ENCODE data around the gene ADAMTS12.

The ADAMTS12 gene

GRCh38 chr5:33842456-33842855, 49.3 kb downstream of the ADAMTS12 start:
- Histone ChIP-seq H3K4me1 (ENCODE audit: control insufficient read depth, insufficient read depth, low read length) (peaks cover 8% of the 10 kb centered on the region), H3K9me3 (ENCODE audit: control insufficient read depth, low read length) (no peaks in the 10 kb centered on the region), H3K4me3 (ENCODE audit: low read length) (no peak overlapping the region), H3K36me3 (ENCODE audit: control insufficient read depth, insufficient read depth, low read length, severe bottlenecking) (no peaks in the 10 kb centered on the region), H3K9ac (ENCODE audit: low read length) (no peak overlapping the region), H3K27me3 (replicated peaks; ENCODE audit: control insufficient read depth, insufficient read depth, low read length) (no peaks in the 10 kb centered on the region)
- DNase-seq (ENCODE audit: low read depth), result no peak

- Histone ChIP-seq H3K36me3 (ENCODE audit: control insufficient read depth, insufficient read depth, low read length, severe bottlenecking) (no peaks in the 10 kb centered on the region), H3K9ac (ENCODE audit: low read length) (no peak overlapping the region), H3K4me3 (ENCODE audit: low read length) (no peak overlapping the region), H3K4me1 (ENCODE audit: control insufficient read depth, insufficient read depth, low read length) (peaks cover 8% of the 10 kb centered on the region), H3K9me3 (ENCODE audit: control insufficient read depth, low read length) (no peaks in the 10 kb centered on the region), H3K27me3 (replicated peaks; ENCODE audit: control insufficient read depth, insufficient read depth, low read length) (no peaks in the 10 kb centered on the region)
- no peak for DNase-seq (ENCODE audit: low read depth)
Observed at GRCh38 chr5:33841891-33842290, 49.9 kb downstream of the ADAMTS12 start.

- no peak overlapping the region for H3K4me3 ChIP-seq (ENCODE audit: low read length)
- H3K9me3 ChIP-seq (ENCODE audit: control insufficient read depth, low read length), result no peaks in the 10 kb centered on the region
- no peak overlapping the region for H3K9ac ChIP-seq (ENCODE audit: low read length)
- no peaks in the 10 kb centered on the region for H3K36me3 ChIP-seq (ENCODE audit: control insufficient read depth, insufficient read depth, low read length, severe bottlenecking)
- no peaks in the 10 kb centered on the region for H3K27me3 ChIP-seq (replicated peaks; ENCODE audit: control insufficient read depth, insufficient read depth, low read length)
- DNase-seq (ENCODE audit: low read depth), result no peak
- peaks cover 5% of the 10 kb centered on the region for H3K4me1 ChIP-seq (ENCODE audit: control insufficient read depth, insufficient read depth, low read length)
Observed at GRCh38 chr5:33840927-33841547, 50.8 kb downstream of the ADAMTS12 start.

- Histone ChIP-seq H3K36me3 (ENCODE audit: control insufficient read depth, insufficient read depth, low read length, severe bottlenecking) (no peaks in the 10 kb centered on the region), H3K4me3 (ENCODE audit: low read length) (no peak overlapping the region), H3K4me1 (ENCODE audit: control insufficient read depth, insufficient read depth, low read length) (peaks cover 12% of the 10 kb centered on the region), H3K27me3 (replicated peaks; ENCODE audit: control insufficient read depth, insufficient read depth, low read length) (no peaks in the 10 kb centered on the region), H3K9me3 (ENCODE audit: control insufficient read depth, low read length) (no peaks in the 10 kb centered on the region), H3K9ac (ENCODE audit: low read length) (no peak overlapping the region)
- peak; percentile 50 for DNase-seq (ENCODE audit: low read depth)
Observed at GRCh38 chr5:33837301-33837700, 54.5 kb downstream of the ADAMTS12 start.

GRCh38 chr5:33834334-33834733, 57.5 kb downstream of the ADAMTS12 start:
- Histone ChIP-seq H3K9ac (ENCODE audit: low read length) (no peak overlapping the region), H3K4me3 (ENCODE audit: low read length) (no peak overlapping the region), H3K9me3 (ENCODE audit: control insufficient read depth, low read length) (no peaks in the 10 kb centered on the region), H3K27me3 (replicated peaks; ENCODE audit: control insufficient read depth, insufficient read depth, low read length) (no peaks in the 10 kb centered on the region), H3K36me3 (ENCODE audit: control insufficient read depth, insufficient read depth, low read length, severe bottlenecking) (no peaks in the 10 kb centered on the region), H3K4me1 (ENCODE audit: control insufficient read depth, insufficient read depth, low read length) (peaks cover 18% of the 10 kb centered on the region)
- DNase-seq (ENCODE audit: low read depth), result peak; percentile 59

- H3K4me3 ChIP-seq (ENCODE audit: low read length), result no peak overlapping the region
- H3K4me1 ChIP-seq (ENCODE audit: control insufficient read depth, insufficient read depth, low read length), result peaks cover 28% of the 10 kb centered on the region
- H3K36me3 ChIP-seq (ENCODE audit: control insufficient read depth, insufficient read depth, low read length, severe bottlenecking), result no peaks in the 10 kb centered on the region
- no peak overlapping the region for H3K9ac ChIP-seq (ENCODE audit: low read length)
- H3K9me3 ChIP-seq (ENCODE audit: control insufficient read depth, low read length), result no peaks in the 10 kb centered on the region
- H3K27me3 ChIP-seq (replicated peaks; ENCODE audit: control insufficient read depth, insufficient read depth, low read length), result no peaks in the 10 kb centered on the region
- DNase-seq (ENCODE audit: low read depth), result no peak
Observed at GRCh38 chr5:33833237-33833575, 58.6 kb downstream of the ADAMTS12 start.

GRCh38 chr5:33832404-33833236, 59.2 kb downstream of the ADAMTS12 start:
- H3K4me1 ChIP-seq (ENCODE audit: control insufficient read depth, insufficient read depth, low read length), result peaks cover 34% of the 10 kb centered on the region
- H3K4me3 ChIP-seq (ENCODE audit: low read length), result no peak overlapping the region
- H3K9me3 ChIP-seq (ENCODE audit: control insufficient read depth, low read length), result no peaks in the 10 kb centered on the region
- no peak for DNase-seq (ENCODE audit: low read depth)
- no peaks in the 10 kb centered on the region for H3K36me3 ChIP-seq (ENCODE audit: control insufficient read depth, insufficient read depth, low read length, severe bottlenecking)
- no peak overlapping the region for H3K9ac ChIP-seq (ENCODE audit: low read length)
- H3K27me3 ChIP-seq (replicated peaks; ENCODE audit: control insufficient read depth, insufficient read depth, low read length), result no peaks in the 10 kb centered on the region

GRCh38 chr5:33831041-33831440, 60.7 kb downstream of the ADAMTS12 start:
- Histone ChIP-seq H3K4me1 (ENCODE audit: control insufficient read depth, insufficient read depth, low read length) (peaks cover 40% of the 10 kb centered on the region), H3K4me3 (ENCODE audit: low read length) (no peak overlapping the region), H3K9me3 (ENCODE audit: control insufficient read depth, low read length) (no peaks in the 10 kb centered on the region), H3K36me3 (ENCODE audit: control insufficient read depth, insufficient read depth, low read length, severe bottlenecking) (no peaks in the 10 kb centered on the region), H3K27me3 (replicated peaks; ENCODE audit: control insufficient read depth, insufficient read depth, low read length) (no peaks in the 10 kb centered on the region), H3K9ac (ENCODE audit: low read length) (no peak overlapping the region)
- DNase-seq (ENCODE audit: low read depth), result no peak

- H3K36me3 ChIP-seq (ENCODE audit: control insufficient read depth, insufficient read depth, low read length, severe bottlenecking), result no peaks in the 10 kb centered on the region
- H3K4me1 ChIP-seq (ENCODE audit: control insufficient read depth, insufficient read depth, low read length), result peaks cover 52% of the 10 kb centered on the region
- H3K27me3 ChIP-seq (replicated peaks; ENCODE audit: control insufficient read depth, insufficient read depth, low read length), result no peaks in the 10 kb centered on the region
- no peak overlapping the region for H3K9ac ChIP-seq (ENCODE audit: low read length)
- no peak for DNase-seq (ENCODE audit: low read depth)
- no peaks in the 10 kb centered on the region for H3K9me3 ChIP-seq (ENCODE audit: control insufficient read depth, low read length)
- H3K4me3 ChIP-seq (ENCODE audit: low read length), result no peak overlapping the region
Observed at GRCh38 chr5:33829430-33829829, 62.4 kb downstream of the ADAMTS12 start.

GRCh38 chr5:33828626-33829308, 63.0 kb downstream of the ADAMTS12 start:
- Histone ChIP-seq H3K9me3 (ENCODE audit: control insufficient read depth, low read length) (no peaks in the 10 kb centered on the region), H3K4me1 (ENCODE audit: control insufficient read depth, insufficient read depth, low read length) (peaks cover 55% of the 10 kb centered on the region), H3K4me3 (ENCODE audit: low read length) (no peak overlapping the region), H3K27me3 (replicated peaks; ENCODE audit: control insufficient read depth, insufficient read depth, low read length) (no peaks in the 10 kb centered on the region), H3K36me3 (ENCODE audit: control insufficient read depth, insufficient read depth, low read length, severe bottlenecking) (no peaks in the 10 kb centered on the region), H3K9ac (ENCODE audit: low read length) (no peak overlapping the region)
- no peak for DNase-seq (ENCODE audit: low read depth)

GRCh38 chr5:33827885-33828284, 63.9 kb downstream of the ADAMTS12 start:
- no peaks in the 10 kb centered on the region for H3K9me3 ChIP-seq (ENCODE audit: control insufficient read depth, low read length)
- H3K4me1 ChIP-seq (ENCODE audit: control insufficient read depth, insufficient read depth, low read length), result peaks cover 49% of the 10 kb centered on the region
- no peak overlapping the region for H3K4me3 ChIP-seq (ENCODE audit: low read length)
- no peak overlapping the region for H3K9ac ChIP-seq (ENCODE audit: low read length)
- peak; percentile 74 for DNase-seq (ENCODE audit: low read depth)
- no peaks in the 10 kb centered on the region for H3K27me3 ChIP-seq (replicated peaks; ENCODE audit: control insufficient read depth, insufficient read depth, low read length)
- no peaks in the 10 kb centered on the region for H3K36me3 ChIP-seq (ENCODE audit: control insufficient read depth, insufficient read depth, low read length, severe bottlenecking)

Measured in adipocyte (in vitro differentiated cells).